Ishikawa (cell line): ENCODE data around the gene GRIN1.

Experiments
- CEBPB ChIP-seq: IDR thresholded peaks from 2 replicates; pipeline ENCODE4 v1.6.1; 2012
- CREB1 ChIP-seq: IDR thresholded peaks from 2 replicates; pipeline ENCODE4 v1.6.1; 2012; ENCODE audit warnings: low read depth
- EGR1 ChIP-seq: IDR thresholded peaks from 2 replicates; pipeline ENCODE4 v1.6.1; 2012
- EP300 ChIP-seq: IDR thresholded peaks from 2 replicates; pipeline ENCODE4 v1.6.1; 2012; ENCODE audit warnings: borderline replicate concordance
- FOXM1 ChIP-seq: IDR thresholded peaks from 2 replicates; pipeline ENCODE4 v1.6.1; 2012; ENCODE audit warnings: low read depth, borderline replicate concordance
- MAX ChIP-seq: IDR thresholded peaks from 2 replicates; pipeline ENCODE4 v1.6.1; 2012
- NFIC ChIP-seq: IDR thresholded peaks from 2 replicates; pipeline ENCODE4 v1.6.1; 2012
- RAD21 ChIP-seq: IDR thresholded peaks from 2 replicates; pipeline ENCODE4 v1.6.1; 2012; ENCODE audit warnings: low read depth
- TAF1 ChIP-seq: IDR thresholded peaks from 2 replicates; pipeline ENCODE4 v1.6.1; 2012; ENCODE audit warnings: low read depth, mild to moderate bottlenecking
- TCF12 ChIP-seq: IDR thresholded peaks from 2 replicates; pipeline ENCODE4 v1.6.1; 2012; ENCODE audit warnings: low read depth
- TEAD4 ChIP-seq: IDR thresholded peaks from 2 replicates; pipeline ENCODE4 v1.6.1; 2012
- USF1 ChIP-seq: IDR thresholded peaks from 2 replicates; pipeline ENCODE4 v1.6.1; 2012
- YY1 ChIP-seq: IDR thresholded peaks from 2 replicates; pipeline ENCODE4 v1.6.1; 2012; ENCODE audit warnings: low read depth
- ZBTB7A ChIP-seq: IDR thresholded peaks from 2 replicates; pipeline ENCODE4 v1.6.1; 2012; ENCODE audit warnings: low read depth
- TF ChIP-seq, protein P1 (sequence below): IDR thresholded peaks from 2 replicates; pipeline ENCODE4 v1.6.1; 2012; ENCODE audit warnings: low read depth, mild to moderate bottlenecking

The GRIN1 gene

GRCh38 chr9:137138722-137139467, at the start of gene GRIN1:
GRIN1 (plus strand) TSS chr9:137139154; CDS start chr9:137139487, 333 bp downstream.
- TF ChIP-seq FOXM1: no peak
- peak; percentile 85 for TF ChIP-seq MAX
- TF ChIP-seq RAD21: no peak
- TF ChIP-seq, protein P1, sequence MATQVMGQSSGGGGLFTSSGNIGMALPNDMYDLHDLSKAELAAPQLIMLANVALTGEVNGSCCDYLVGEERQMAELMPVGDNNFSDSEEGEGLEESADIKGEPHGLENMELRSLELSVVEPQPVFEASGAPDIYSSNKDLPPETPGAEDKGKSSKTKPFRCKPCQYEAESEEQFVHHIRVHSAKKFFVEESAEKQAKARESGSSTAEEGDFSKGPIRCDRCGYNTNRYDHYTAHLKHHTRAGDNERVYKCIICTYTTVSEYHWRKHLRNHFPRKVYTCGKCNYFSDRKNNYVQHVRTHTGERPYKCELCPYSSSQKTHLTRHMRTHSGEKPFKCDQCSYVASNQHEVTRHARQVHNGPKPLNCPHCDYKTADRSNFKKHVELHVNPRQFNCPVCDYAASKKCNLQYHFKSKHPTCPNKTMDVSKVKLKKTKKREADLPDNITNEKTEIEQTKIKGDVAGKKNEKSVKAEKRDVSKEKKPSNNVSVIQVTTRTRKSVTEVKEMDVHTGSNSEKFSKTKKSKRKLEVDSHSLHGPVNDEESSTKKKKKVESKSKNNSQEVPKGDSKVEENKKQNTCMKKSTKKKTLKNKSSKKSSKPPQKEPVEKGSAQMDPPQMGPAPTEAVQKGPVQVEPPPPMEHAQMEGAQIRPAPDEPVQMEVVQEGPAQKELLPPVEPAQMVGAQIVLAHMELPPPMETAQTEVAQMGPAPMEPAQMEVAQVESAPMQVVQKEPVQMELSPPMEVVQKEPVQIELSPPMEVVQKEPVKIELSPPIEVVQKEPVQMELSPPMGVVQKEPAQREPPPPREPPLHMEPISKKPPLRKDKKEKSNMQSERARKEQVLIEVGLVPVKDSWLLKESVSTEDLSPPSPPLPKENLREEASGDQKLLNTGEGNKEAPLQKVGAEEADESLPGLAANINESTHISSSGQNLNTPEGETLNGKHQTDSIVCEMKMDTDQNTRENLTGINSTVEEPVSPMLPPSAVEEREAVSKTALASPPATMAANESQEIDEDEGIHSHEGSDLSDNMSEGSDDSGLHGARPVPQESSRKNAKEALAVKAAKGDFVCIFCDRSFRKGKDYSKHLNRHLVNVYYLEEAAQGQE: peak; percentile 94
- TF ChIP-seq ZBTB7A: peak; percentile 91

- TF ChIP-seq USF1 (no peak), RAD21 (no peak), ZBTB7A (no peak), CEBPB (no peak), EGR1 (no peak), YY1 (no peak)
These were observed 49.6 kb upstream of the GRIN1 start for GRCh38 chr9:137089232-137089947.

GRCh38 chr9:137095664-137096517, 43.1 kb upstream of the GRIN1 start:
- TF ChIP-seq FOXM1 (no peak), CREB1 (no peak), YY1 (no peak), ZBTB7A (no peak), USF1 (no peak)

DNA sequence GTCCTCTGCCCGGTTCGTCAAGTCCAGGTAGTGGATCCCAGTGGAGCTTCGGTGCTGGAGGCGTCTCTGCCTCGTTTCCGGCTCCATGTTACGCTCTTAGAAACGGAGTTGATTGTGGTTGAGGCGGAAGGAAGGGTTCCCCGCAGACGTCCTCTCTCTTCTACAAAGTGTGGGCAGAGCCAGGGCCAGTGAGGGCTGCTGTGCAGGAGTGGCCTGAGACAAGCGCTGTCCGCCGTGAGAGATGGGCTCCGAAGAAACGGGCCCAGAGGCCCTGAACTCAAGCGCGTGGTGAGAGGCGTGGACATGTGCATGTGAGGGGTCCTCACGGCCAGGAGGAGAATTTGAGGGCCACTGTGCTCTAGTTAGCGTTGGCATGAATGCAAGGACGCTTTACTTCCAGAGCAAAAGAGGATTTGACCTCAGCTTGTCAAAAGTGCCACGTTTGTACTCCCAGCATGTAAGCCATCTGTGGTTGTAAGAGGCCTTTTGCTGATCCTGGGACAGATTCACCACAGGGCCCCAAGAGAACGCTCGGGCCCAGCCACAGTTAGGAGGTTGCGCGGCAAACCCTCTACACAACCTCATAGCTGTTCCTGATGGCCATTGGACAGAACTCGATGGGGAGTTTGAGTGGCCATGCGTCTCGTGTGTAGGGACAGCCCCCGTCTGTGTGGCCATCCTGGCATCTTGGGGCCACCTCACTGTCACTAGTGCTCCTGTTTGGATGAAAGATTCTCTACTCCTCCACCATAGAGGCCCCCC, 42.0 kb upstream of the GRIN1 start:
- TF ChIP-seq ZBTB7A (no peak), TEAD4 (no peak), EGR1 (no peak), TAF1 (no peak)

GRCh38 chr9:137097761-137098462, 41.0 kb upstream of the GRIN1 start:
- TF ChIP-seq FOXM1: no peak
- no peak for TF ChIP-seq YY1
- no peak for TF ChIP-seq CREB1
- TF ChIP-seq NFIC: no peak
- no peak for TF ChIP-seq MAX
- no peak for TF ChIP-seq USF1
- TF ChIP-seq EP300: no peak
- no peak for TF ChIP-seq TAF1
- TF ChIP-seq EGR1: no peak
- no peak for TF ChIP-seq CEBPB
- no peak for TF ChIP-seq TEAD4
- TF ChIP-seq, protein P1: no peak
- no peak for TF ChIP-seq ZBTB7A
- TF ChIP-seq TCF12: no peak
- TF ChIP-seq RAD21: no peak
